ENCODE data around the gene ZBTB47.

Gene ZBTB47

DNA sequence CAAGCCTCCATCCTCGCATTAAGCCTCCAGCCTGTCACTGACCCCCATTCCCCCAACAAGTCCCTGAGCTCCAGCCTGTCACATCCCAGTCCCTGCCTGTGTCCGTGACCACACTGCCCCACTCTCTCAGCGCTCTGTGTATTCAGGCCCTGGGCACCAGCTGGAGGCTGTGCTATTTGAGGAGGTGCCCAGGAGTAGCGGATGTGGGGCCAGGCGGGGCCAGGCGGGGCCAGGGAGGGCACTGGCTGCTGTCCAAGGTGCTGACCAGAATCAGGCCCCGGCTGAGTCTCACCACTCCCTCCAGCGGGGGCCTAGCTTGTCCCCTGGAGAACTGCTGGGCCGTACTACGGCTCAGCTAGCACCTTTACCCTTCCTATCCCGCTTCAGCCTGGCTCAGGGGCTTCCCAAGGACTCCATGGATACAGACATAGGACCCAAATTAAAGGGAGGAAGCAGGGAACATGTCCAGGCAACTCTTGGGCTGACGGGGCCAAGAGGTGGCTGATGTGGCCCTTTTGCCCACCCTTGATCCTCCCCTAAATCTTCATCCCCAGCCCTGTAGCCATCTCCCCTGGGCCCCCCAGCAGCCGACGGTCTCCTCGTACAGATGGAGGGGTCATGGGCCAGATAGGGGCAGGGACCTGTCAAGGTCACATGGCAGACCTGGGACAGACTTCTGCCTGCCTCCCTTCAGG lies 48.0 kb downstream of the ZBTB47 start:
- peak; percentile 4 for DNase-seq

DNA sequence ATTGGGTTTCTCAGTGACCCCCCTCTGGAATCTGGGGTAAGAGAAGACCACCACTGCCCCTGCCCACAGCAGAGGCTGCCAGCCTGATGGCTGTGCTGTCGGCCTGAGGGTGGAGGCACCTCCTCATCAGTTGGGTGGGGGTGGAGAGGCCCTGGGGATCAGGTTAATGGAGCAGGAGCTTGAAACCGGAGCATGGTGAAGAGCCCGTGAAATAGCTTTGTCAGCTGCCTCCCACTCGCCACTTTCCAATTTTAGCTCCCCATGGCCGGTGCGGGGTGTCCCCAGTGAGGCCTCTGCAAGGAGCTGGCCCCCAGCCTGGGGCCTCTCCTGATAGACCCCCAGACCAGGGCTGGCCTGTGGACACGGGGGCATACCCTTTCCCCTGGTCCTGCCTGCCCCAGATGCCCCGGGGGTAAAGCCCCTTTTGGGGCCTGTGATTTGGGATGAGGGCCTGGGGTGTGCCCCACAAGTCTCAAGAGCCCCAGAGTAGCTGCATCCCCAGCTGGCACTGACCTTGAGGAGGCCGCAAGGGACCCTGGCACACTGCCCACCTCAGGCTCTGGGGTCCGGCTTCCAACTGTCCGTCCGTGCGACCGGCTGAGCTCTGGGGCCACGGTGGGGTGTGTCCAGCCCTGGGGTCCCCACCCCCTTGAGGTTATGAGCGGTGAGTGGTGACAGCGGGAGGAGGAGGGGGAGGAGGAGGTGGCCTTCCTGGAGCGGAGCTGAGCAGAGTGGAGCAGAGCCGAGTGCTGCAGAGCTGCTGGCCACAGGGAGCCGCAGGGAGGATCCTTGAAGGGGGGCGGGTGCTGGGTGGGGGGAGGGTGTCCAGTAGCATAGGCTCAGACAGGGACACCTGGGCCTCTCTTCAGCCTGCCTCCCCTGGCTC lies 48.8 kb downstream of the ZBTB47 start, which contains the start of gene HHATL:
HHATL (minus strand) TSS at position 733 of the 886 bp plus-strand sequence. CDS start 1,972 bp downstream, outside the sequence.
- no peak for DNase-seq

DNA sequence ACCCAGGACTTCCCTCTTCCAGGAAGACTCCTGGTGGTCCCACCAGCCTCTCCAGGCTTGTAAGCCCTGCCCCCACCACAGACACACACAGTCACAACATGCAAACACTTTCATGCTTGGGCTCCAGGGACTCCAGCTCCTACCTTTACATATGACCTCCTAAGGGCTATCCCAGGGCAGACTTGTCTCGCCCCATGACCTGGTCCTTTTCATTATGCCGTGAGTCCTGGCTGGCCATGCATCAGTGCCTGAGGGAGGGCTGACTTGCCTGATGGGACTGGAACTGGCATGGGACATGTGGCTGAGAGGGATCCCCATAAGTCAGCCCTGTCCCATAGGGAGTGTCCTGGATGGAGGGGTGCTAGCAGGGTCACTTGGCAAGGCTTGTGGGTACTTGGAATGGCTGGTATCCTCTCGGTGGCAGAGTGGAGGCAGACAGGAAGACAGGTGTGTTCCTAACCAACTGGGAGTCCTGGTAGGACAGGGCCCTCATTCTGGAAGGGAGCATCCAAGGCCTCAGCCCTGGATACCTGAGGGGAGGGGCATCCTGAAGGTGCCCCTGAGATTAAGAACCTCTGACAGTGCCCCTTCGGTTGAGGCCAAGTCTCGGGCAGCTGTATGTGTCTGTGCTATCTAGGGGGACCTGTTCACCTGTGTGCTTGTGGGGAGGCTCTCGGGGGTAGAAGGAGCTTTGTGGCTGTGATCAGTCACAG lies 49.6 kb downstream of the ZBTB47 start:
- DNase-seq: no peak

DNA sequence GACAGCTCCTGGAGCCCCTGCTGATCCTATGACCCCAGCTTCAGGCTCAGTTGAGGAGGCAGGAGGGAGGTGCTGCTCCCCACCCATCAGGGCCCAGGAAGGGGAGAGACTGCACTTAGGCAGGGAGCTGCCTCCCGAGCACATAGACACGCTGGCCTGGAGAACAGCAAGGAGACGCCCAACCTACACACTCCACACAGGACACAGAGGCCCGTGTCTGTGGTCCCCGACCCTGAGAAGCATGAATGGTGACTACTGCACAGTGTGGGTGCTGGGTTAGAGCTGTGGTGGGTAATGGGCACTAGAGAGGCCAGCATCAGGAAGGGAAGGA lies 50.2 kb downstream of the ZBTB47 start:
- no peak for DNase-seq

DNA sequence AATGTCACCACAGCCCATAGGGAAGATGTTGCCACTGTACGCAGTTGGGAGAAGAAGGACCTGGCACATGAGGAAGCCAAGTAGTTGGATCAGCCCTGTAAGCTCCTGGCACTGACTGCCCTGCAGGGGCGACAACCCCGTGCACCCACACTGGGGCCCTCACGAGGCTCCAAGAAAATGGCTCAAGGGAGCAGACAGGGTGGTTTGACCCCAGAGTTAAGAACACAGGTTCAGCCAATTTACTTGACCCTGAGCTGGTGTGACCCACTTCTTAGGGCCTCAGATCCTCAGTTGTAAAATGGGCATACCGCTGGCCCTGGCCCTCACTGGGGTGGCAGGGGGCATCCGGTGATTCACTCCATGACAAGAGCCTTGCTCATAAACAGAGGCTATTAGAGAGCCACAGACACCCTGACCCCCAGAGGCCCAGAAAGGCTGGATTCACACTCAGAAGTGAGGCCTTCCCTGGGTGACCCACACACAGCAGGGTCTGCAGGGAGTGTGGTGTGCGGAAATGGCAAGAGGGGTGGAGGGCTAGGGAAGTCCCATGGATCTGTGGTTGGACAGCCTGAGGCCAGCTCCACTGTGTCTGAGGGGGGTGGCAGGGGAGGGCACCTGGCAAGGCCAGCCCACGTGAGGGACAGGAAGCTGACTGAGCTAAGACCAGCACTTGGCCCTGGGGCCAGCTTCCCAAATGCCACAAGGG lies 50.8 kb downstream of the ZBTB47 start:
- DNase-seq: no peak

DNA sequence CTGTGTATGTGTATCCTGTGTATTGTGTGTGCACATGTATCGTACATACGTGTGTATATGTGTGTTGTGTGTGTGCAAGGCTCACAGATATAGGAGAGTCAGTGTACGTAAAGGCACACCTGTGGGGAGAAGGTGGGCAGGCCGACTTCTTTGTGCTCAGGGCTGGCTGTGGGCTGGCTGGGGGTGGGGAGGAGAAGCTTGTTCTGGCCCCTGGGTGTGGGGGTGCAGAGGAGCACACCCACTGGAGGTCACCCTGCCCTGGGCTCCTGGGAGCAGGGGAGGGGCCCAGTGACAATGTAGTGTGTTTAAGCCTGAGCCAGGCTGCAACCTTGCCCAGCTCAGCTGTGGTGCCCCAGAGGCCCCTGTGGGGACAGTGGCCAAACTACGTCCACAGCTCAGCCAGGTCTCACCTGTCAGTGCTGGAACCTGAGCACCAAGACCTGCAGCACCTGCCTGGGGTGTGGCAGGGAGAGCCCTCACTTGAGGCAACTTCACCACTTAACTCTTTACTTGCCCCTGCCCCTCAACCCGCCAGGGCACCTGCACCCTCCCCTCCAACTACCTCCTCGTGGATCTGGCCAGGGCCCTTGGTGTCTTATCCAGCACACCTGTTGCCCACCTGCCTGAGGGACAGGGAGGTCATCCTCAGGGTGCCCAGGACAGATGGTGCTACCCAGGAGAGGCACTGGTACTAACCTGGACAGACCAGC lies 51.7 kb downstream of the ZBTB47 start:
- no peak for DNase-seq

DNA sequence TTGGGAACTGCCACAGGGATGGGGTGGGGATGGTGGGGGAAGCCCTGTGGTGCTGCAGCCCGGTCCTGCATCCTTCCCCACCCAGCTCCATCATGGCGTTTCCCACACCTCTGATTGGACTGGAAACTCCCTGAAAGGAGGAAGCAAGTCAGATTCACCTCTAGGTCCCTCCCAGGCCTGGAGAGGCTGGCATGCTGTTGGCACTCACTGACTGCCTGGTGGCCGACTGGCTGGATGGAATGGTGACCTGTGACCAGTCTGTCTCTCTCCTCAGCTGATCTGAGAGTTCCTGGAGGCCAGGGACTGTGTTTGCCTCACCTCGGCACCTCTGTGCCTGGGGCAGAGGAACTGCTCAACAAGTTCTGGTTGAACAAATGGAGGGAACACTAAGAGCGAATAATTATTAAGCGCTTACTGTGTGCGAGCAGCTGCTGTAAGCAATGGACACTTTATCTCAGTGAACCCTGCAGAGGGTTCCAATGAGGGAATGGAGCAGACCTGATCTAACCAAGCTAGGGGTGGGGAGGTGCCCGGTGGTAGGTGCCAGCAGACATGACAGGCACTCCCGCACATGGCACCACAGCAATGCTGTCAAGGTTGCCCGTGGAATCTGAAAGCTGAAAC lies 52.6 kb downstream of the ZBTB47 start:
- DNase-seq: no peak

DNA sequence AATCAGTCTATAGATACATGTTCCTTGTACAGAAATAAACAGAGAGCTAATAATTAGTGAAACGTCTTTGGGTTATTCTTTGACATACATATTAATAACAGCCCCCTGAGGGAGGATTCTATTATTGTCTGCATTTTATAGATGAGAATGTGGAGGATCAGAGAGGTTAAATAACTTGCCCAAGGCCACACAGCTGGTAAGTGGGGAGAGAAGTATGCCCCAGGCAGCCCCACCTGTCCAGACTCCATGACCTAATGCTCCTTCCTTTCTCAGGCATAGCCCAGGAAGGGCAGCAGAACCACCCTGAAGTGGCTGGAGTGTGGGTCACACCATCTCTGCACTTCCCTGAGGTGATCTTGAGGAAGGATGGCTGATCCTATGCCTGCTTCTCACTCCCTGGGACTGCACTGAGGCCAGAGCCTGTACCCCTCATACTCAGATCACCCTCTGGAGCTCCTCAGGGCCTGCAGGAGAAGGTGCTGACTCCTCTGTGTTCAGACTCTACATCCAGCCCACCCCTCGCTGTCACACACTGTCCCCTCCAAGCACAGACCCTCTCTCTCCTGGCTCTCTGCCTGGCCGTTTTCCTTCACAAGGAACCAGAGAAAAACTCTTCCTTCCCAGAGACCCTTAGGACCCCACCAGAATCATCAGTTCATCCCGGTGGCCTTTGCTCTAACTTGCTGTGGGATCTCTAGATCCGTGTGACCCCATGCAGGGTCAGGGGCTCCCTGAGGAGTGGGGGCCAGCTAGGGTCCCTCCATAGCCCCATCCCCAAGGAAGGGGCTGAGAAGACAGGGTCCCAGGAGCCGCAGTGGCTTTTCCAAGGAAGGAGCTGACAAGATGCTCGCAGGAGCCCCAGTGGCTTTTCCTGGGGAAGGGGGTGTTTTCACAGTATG lies 53.5 kb downstream of the ZBTB47 start:
- no peak for DNase-seq

DNA sequence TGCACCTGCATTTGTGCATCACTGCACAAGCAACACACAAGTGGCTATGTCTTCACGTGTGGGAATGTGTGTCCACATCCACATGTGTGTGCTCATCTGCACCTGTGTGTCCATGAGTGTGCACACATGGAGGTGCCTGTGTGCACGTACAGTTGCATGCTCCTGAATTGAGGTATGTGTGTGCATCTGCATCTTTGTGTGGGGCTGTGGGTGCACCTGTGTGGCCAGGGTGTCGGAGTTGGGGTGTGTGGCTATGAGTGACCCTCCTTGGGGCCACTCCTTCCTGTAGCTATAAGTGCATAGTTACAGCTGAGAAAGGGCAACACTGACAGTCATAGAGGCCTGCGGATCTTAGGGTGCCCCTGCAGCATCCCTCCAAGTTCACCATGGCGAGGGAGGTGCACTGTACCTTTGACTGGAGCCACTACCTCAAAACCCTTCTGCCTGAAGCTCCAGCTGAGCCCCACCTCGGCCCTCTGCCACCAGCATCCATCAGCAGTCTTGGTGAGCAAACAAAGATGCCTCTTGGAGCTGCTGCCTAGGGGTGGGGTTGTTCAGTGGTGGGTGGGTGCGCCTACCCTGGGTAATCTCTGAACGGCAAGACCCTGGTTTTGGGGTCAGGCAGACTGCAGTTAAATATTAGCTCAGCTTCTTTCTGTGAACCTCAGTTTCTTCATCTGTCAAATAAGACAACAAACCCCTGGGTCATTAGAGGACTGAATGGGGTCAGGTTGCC lies 54.3 kb downstream of the ZBTB47 start:
- DNase-seq: no peak

DNA sequence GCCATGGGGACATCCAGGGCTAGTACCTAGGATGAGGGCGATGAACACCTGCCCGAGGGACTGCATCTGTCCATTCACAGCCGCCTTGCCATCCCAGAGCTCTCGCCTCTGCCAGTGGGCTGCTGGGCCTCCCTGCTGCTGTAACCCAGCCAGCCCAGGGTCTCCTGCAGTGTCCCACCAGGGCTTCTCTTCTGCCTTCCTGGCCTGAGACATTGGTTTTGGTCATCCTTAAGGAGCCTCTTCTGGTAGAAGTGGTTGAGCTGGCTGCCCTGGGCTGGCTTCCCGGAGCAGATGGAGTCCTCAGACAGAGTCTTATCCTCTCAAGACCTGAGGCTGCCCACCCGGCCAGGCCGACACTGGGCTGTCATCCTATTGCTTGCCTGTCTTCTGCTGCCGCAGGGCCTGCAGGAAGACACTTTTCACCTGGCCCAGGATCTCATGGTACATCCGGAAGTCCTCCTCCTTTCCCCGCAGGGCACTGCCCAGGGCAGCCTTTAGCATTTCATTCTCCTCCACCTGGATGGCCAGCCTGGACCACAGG lies 55.2 kb downstream of the ZBTB47 start:
- no peak for DNase-seq

DNA sequence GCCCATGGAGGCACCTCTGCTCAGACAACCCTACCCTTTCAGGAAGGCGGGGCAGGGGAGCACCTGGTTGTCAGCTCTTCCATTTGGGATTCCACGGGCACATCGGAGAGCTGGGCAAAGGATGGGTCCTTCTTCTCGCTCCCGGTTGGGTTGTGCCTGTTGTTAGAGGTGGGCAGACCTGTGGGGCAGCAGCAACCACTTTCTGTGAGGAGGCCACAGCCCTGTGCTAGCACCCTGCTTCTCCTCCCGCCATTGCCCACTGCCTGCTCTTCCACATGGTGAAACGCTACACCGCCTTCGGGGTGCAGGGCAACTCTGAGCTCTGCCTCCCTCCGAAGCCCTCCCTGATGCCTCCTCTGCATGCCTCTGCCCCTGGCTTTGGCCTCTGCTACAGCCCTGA lies 56.1 kb downstream of the ZBTB47 start:
- no peak for DNase-seq

DNA sequence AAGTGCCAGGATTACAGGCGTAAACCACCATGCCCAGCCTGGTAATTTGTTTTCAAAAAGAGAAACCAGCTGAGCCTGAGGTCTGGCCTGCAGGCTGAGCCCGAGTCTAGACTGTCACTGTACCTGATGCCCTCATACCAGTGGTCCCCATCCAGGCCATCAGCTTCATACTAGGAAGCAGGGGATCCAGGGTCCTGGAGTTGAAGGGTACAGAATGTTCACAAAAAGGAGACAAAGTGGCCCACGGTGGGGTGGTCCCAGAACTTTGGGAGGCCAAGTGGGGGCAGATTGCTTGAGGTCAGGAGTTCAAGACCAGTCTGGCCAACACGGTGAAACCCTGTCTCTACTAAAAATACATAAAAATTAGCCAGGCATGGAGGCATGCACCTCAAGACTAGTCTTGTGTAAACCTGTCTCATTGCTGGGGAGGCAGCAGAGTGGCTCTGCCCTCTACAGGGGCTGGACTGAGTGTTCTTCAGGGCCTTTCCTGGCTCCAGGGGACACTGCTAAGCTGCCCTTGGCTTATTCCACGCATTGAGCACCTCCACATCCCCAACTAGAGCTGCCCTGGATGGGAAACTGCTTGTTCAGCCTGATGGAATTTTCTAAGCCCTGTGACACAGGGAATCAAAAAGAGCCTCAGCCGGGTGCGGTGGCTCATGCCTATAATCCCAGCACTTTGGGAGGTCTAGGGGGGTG lies 57.0 kb downstream of the ZBTB47 start:
- DNase-seq: no peak

DNA sequence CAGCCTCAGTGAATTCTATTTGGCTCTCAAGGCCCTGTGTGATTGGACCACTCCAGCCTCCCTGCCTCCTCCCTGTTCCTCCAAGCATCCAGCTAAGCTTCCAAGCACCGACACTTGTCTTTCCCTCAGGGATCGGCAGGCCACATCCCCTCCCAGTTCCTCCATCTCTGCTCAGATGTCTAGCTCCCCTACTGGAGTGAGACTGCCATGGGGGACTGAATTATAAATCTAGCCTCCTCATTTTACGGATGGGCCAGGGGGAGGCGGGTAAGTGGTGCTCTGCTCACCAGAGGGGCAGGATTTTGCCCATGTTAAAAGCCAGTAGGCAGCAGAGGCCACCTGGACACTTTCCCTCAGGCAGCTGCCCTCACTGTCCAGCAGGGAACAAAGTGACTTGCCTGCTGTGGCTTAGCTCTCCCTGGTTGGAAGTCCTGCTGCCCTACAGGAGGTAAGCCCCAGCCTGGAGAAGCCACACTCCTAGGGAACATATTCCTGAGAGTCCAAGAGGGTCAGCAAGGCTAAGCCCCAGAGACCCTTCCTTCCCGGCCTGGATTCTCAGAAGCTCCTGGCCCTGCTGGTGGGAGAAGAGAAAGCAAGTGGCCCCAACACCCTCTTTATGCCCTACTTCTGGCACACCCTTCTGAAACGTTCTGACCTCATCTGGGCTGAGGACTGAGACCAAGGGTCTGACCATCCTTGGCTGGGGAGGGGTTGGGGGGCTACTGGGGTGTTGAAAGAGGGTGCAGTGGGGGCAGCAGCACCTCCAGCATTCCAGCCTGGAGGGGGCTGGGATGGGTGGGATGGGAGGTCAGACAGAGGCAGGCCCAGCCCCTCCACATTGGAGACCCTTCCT lies 58.2 kb downstream of the ZBTB47 start:
- no peak for DNase-seq

DNA sequence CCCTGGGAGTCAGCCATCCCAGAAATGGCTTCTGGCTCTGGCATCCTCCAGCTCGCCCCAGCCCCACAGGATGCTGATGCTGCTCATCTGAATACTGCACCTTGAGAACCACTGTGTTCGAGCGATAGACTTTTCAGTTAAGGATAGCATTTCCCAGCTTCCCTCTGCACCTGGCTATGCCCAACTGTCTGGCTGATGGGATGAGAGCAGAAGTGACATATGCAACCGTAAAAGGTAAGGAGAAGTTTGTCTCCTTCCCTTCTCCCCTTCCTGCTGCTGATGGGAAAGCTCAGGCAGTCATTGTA lies 58.8 kb downstream of the ZBTB47 start:
- no peak for DNase-seq

DNA sequence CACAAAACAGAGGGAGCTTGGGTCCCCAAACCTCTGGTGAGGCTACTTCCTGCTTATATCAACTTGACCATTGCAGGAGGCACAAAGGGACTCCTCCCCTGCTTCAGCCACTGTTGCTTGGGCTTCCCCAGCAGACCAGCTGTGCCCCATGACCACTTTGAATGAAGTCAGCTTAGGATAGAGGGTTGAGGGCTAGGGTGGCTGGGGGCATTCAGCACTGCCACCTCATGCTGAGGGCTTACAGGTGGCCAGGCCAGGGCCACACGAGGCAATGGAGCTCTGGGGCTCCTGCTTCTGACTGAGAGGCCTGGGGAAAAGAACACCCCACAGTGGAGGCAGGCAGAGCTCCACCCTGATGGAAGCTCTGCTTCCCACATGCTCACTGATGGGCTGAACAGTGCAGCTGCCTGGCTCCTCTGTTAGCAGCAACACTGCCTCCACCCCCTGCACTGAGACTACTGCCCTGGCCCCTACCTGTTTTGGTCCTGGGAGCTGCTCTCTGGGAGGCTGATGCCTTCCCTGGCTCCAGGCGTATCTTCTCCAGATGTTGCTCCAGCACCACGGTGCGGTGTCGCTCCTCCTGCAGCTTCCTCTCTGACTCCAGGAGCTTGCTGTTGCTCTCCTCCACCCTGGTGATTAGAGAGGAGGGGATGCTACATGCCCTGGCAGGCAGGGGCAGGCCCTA lies 59.3 kb downstream of the ZBTB47 start:
- DNase-seq: no peak

DNA sequence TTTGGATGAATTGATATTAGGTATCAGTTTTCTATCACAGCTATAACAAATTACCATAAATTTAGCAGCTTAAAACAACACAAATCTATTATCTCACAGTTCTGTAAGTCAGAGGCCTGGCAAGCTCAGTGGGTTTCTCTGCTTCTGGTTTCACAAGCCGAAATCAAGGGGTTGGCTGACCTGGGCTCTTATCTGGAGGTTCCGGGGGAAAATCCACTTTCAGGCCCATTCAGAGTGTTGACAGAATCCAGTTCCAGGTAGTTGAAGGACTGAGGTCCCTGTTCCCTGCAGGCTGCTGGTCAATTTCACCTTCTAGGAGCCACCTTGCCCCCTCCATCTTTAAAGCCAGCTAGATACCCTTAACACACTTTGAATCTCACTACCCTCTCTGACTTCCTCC lies 60.2 kb downstream of the ZBTB47 start:
- no peak for DNase-seq

DNA sequence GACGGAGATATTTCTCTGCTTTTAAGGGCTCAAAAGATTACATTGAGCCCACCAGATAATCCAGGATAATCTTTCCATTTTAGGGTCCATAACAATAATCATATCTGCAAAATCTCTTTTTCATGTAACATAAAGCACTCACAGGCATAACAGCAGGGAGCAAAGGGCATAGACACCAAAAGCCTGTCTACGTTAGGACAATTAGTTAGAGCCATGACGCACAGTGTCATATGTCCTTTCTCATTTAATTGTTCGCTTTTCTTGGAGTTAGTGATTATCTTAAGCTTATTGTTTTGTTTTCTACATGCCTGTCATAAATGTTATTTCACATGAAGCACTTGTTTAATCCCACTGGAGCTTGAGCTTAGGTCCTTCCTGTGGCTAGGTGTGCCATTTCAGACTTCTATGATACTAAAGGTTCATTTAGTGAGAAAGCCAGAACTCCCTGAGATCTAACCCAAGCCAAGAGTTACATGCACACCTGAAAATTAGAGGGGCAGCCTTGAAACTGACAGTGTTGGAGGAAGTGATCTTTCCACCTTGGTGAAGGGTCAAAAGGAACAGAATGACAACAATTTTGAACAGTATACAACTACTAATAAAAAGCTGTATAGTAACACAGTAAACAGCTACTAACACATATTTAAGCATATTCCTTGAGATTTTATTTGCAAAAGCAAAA lies 60.8 kb downstream of the ZBTB47 start:
- no peak for DNase-seq
